ENCODE data around the gene PRR20G. TPM values are rescaled to one million over a fixed set of nuclear protein-coding genes. Genes with fewer than 3 reads are reported as not detected.

Gene PRR20G
- total and polyA plus RNA-seq, 2 of the 4 experiments (the other 2 are of a cell fraction), result not detected

GRCh38 chr3:127320529-127321121 lies 32.8 kb upstream of the PRR20G start:
- H2BK120ac ChIP-seq (ENCODE audit: low read depth, low read length), result no peak overlapping the region
- H3K36me3 ChIP-seq (ENCODE audit: control insufficient read depth, insufficient read depth, low read length), result no peaks in the 10 kb centered on the region
- H4K5ac ChIP-seq (ENCODE audit: low read depth, low read length), result no peak overlapping the region
- H3K9me3 ChIP-seq (ENCODE audit: control insufficient read depth, insufficient read depth, low read length), result no peaks in the 10 kb centered on the region
- H3K14ac ChIP-seq (replicated peaks; ENCODE audit: low read depth, low read length), result no peak overlapping the region
- H2AK5ac ChIP-seq (ENCODE audit: low read depth, low read length), result no peak overlapping the region
- no CpG with 5 or more reads among the region's 4 CpGs for WGBS, 2 experiments (ENCODE audit: extremely low coverage in 2 of 2, insufficient read length in 1 of 2)
- no peak for TF ChIP-seq CHD1 (IDR thresholded peaks at IDR 0.05; ENCODE audit: low read depth, low read length)
- TF ChIP-seq FOS (IDR thresholded peaks at IDR 0.05; ENCODE audit: low read depth, low read length), result no peak
- no peak for TF ChIP-seq MAFK (IDR thresholded peaks at IDR 0.05; ENCODE audit: low read depth, low read length)
- TF ChIP-seq USF2 (IDR thresholded peaks at IDR 0.05; ENCODE audit: low read depth, low read length), result no peak
- no peak for TF ChIP-seq ELK1 (IDR thresholded peaks at IDR 0.05; ENCODE audit: borderline replicate concordance, low read depth, low read length)
- TF ChIP-seq BHLHE40 (IDR thresholded peaks at IDR 0.05; ENCODE audit: low read depth, low read length), result no peak
- no peak for TF ChIP-seq SMC3 (IDR thresholded peaks at IDR 0.05; ENCODE audit: low read depth, low read length)
- no peak for TF ChIP-seq POLR2A (IDR thresholded peaks at IDR 0.05; ENCODE audit: low read depth, low read length)
- TF ChIP-seq CEBPB (IDR thresholded peaks at IDR 0.05; ENCODE audit: low read depth, low read length), result no peak
- TF ChIP-seq MXI1 (IDR thresholded peaks at IDR 0.05; ENCODE audit: borderline replicate concordance, low read depth, low read length), result no peak
- TF ChIP-seq RCOR1 (IDR thresholded peaks at IDR 0.05; ENCODE audit: insufficient replicate concordance, low read length), result no peak
- no peak for TF ChIP-seq NFE2L2 (IDR thresholded peaks at IDR 0.05; ENCODE audit: low read depth, low read length)
- no peak for TF ChIP-seq CTCF (conservative IDR thresholded peaks at IDR 0.05; ENCODE audit: low read depth, low read length)
- TF ChIP-seq RFX5 (IDR thresholded peaks at IDR 0.05; ENCODE audit: low read depth, low read length), result no peak
- TF ChIP-seq MAZ (IDR thresholded peaks at IDR 0.05; ENCODE audit: borderline replicate concordance, low read depth, low read length), result no peak
- TF ChIP-seq RAD21 (IDR thresholded peaks at IDR 0.05; ENCODE audit: low read length), result no peak
- H2BK5ac ChIP-seq (ENCODE audit: low read depth, low read length, poor library complexity, severe bottlenecking), result no peak overlapping the region
- BruUV-seq (replicated peaks), result no TSS peak
- intact Hi-C loops (cut with micrococcal nuclease) (no loop called here), in situ Hi-C loops (cut with MboI; ENCODE audit: low sequenced_read_pairs) (no loop called here), dilution Hi-C loops (cut with HindIII; ENCODE audit: low sequenced_read_pairs, unreplicated experiment) (no loop called here)
- ATAC-seq (ENCODE audit: low read depth) (no peak), DNase-seq (no peak)
- H3K27ac ChIP-seq (ENCODE audit: insufficient read depth, low read length), result no peak overlapping the region
- CTCF ChIA-PET, result no interaction called here
- no peak overlapping the region for H4K91ac ChIP-seq (ENCODE audit: insufficient read depth, low read depth, low read length)
- POLR2A ChIA-PET (ENCODE audit: unreplicated experiment), result no interaction called here
- no peak overlapping the region for H2BK15ac ChIP-seq (ENCODE audit: low read depth, low read length)
- no peak overlapping the region for H2AK9ac ChIP-seq (replicated peaks; ENCODE audit: low read depth, low read length, poor library complexity)
- no peak overlapping the region for H3K9ac ChIP-seq (ENCODE audit: low read depth, low read length)
- H3K23ac ChIP-seq (ENCODE audit: low read depth, low read length), result no peak overlapping the region
- no peak overlapping the region for H3K4me3 ChIP-seq (ENCODE audit: insufficient read depth, low read depth, low read length)
- no peaks in the 10 kb centered on the region for H4K20me1 ChIP-seq (ENCODE audit: insufficient read depth, low read length)
- H3K4me1 ChIP-seq (ENCODE audit: control insufficient read depth, insufficient read depth, low read length), result no peaks in the 10 kb centered on the region
- no peak overlapping the region for H3K18ac ChIP-seq (ENCODE audit: low read depth, low read length)
- no peak overlapping the region for H3K4me2 ChIP-seq (ENCODE audit: low read depth, low read length)
- no peak overlapping the region for H2BK20ac ChIP-seq (ENCODE audit: low read depth, low read length)
- no peaks in the 10 kb centered on the region for H3K27me3 ChIP-seq (ENCODE audit: control insufficient read depth, insufficient read depth, low read length)
- no peak overlapping the region for H2AFZ ChIP-seq (replicated peaks; ENCODE audit: low read length, poor library complexity)
- H3K79me1 ChIP-seq (ENCODE audit: low read depth in 1 of 2, low read length in 2 of 2), result no peaks in the 10 kb centered on the region
- no peak overlapping the region for H3K4ac ChIP-seq (ENCODE audit: low read depth, low read length)
- no peak overlapping the region for H4K8ac ChIP-seq (ENCODE audit: low read depth in 2 of 2, low read length in 2 of 2)
- H3K56ac ChIP-seq (ENCODE audit: extremely low read depth, insufficient read depth, low read length), result no peak overlapping the region
- no peaks in the 10 kb centered on the region for H3K9me1 ChIP-seq (ENCODE audit: insufficient read depth, low read length)

All from IMR-90 (cell line).